ENCODE results near the gene SOX13. TPM values are rescaled to one million over a fixed set of nuclear protein-coding genes. Genes with fewer than 3 reads are reported as not detected.
A peak's percentile ranks its signal among the peaks of the same experiment; 100 is the strongest.

SOX13 gene
- total and polyA plus RNA-seq, 8 donors, result 4.1 to 42.6 (median 11.1) TPM

GRCh38 chr1:204091066-204091465, 18.2 kb downstream of the SOX13 start:
- 71 to 84% (median 72%) methylated on average over 7 of the region's 7 CpGs for WGBS, 5 donors
- Histone ChIP-seq H3K36me3 (no peaks in the 10 kb centered on the region), H3K4me1 (peaks cover 76 to 95% (median 80%) of the 10 kb centered on the region in 4 donors), H3K27me3 (no peaks in the 10 kb centered on the region), H3K4me3 (no peak overlapping the region), H3K9me3 (no peaks in the 10 kb centered on the region), H3K27ac (peak overlapping the region in 3 of 5 donors; percentile 82 to 92 (median 89))
- TF ChIP-seq POLR2A (IDR thresholded peaks at IDR 0.05) (no peak), EP300 (IDR thresholded peaks at IDR 0.05) (no peak), CTCF (IDR thresholded peaks at IDR 0.05) (no peak), POLR2AphosphoS5 (IDR thresholded peaks at IDR 0.05) (no peak)
- DNase-seq, result no peak
- intact Hi-C loops (cut with DNase I; ENCODE audit: low total_unique reads), result no loop called here

- H3K27me3 ChIP-seq, result no peaks in the 10 kb centered on the region
- peaks cover 68 to 89% (median 73%) of the 10 kb centered on the region in 4 donors for H3K4me1 ChIP-seq
- DNase-seq, result no peak
- H3K9me3 ChIP-seq, result no peaks in the 10 kb centered on the region
- 72 to 84% (median 80%) methylated on average over 5 of the region's 5 CpGs for WGBS, 5 donors
- peak overlapping the region in 1 of 5 donors; percentile 43 for H3K27ac ChIP-seq
- TF ChIP-seq POLR2AphosphoS5 (IDR thresholded peaks at IDR 0.05) (no peak), EP300 (IDR thresholded peaks at IDR 0.05) (no peak), POLR2A (IDR thresholded peaks at IDR 0.05) (no peak), CTCF (IDR thresholded peaks at IDR 0.05) (no peak)
- H3K36me3 ChIP-seq, result no peaks in the 10 kb centered on the region
- no peak overlapping the region for H3K4me3 ChIP-seq
- intact Hi-C loops (cut with DNase I; ENCODE audit: low total_unique reads), result no loop called here
Measured at GRCh38 chr1:204091787-204092312, 18.9 kb downstream of the SOX13 start.

- Histone ChIP-seq H3K4me3 (no peak overlapping the region), H3K27me3 (no peaks in the 10 kb centered on the region), H3K36me3 (no peaks in the 10 kb centered on the region), H3K9me3 (no peaks in the 10 kb centered on the region), H3K4me1 (peaks cover 58 to 82% (median 64%) of the 10 kb centered on the region in 4 donors), H3K27ac (peak overlapping the region in 4 of 5 donors; percentile 43 to 63 (median 52))
- WGBS, 5 donors, result 52 to 69% (median 54%) methylated on average over 12 of the region's 12 CpGs
- DNase-seq, result peak in 1 of 2 donors; percentile 74
- TF ChIP-seq POLR2AphosphoS5 (IDR thresholded peaks at IDR 0.05) (no peak), POLR2A (IDR thresholded peaks at IDR 0.05) (no peak), CTCF (IDR thresholded peaks at IDR 0.05) (no peak), EP300 (IDR thresholded peaks at IDR 0.05) (no peak)
- intact Hi-C loops (cut with DNase I; ENCODE audit: low total_unique reads), result no loop called here
Measured at GRCh38 chr1:204092632-204093420, 19.9 kb downstream of the SOX13 start.

- Histone ChIP-seq H3K9me3 (no peaks in the 10 kb centered on the region), H3K4me1 (peaks cover 53 to 77% (median 59%) of the 10 kb centered on the region in 4 donors), H3K36me3 (no peaks in the 10 kb centered on the region), H3K27me3 (no peaks in the 10 kb centered on the region), H3K27ac (peak overlapping the region in 4 of 5 donors; percentile 43 to 63 (median 52)), H3K4me3 (no peak overlapping the region)
- peak; percentile 46 to 85 for DNase-seq
- WGBS, 5 donors, result 56 to 66% (median 61%) methylated on average over 4 of the region's 4 CpGs
- intact Hi-C loops (cut with DNase I; ENCODE audit: low total_unique reads), result no loop called here
- TF ChIP-seq POLR2A (IDR thresholded peaks at IDR 0.05) (no peak), POLR2AphosphoS5 (IDR thresholded peaks at IDR 0.05) (no peak), EP300 (IDR thresholded peaks at IDR 0.05) (no peak), CTCF (IDR thresholded peaks at IDR 0.05) (no peak)
Measured at GRCh38 chr1:204093421-204093717, 20.5 kb downstream of the SOX13 start.
